Kidney (tissue), 14 donors: ENCODE data around the gene SIGLEC5. TPM values are rescaled to one million over a fixed set of nuclear protein-coding genes. Genes with fewer than 3 reads are reported as not detected.

Experiments used
- DNase-seq, 5 donors: peaks; one replicate each; pipeline ENCODE4 v3.0.0-alpha.2; 2013 to 2020
- FAIRE-seq: peaks from 2 replicates; lab custom pipeline; 2012; peaks lifted over from hg19 to GRCh38; lab: Jason Lieb, UNC
- H3K27ac ChIP-seq, 2 donors: one replicate each; pipeline ENCODE4 v1.7.0; 2013; ENCODE audit warnings: low read depth in 2 of 2, low read length in 2 of 2, inconsistent platforms in 1 of 2
- H3K27me3 ChIP-seq: one replicate; pipeline ENCODE4 v1.7.1; 2013; ENCODE audit warnings: low read length, inconsistent platforms; ENCODE audit not compliant: control insufficient read depth, insufficient read depth
- H3K36me3 ChIP-seq, 3 donors: one replicate each; pipeline versions ENCODE4 v1.7.0 to v1.7.1; 2013; ENCODE audit warnings: low read length in 3 of 3, control low read depth in 1 of 3, inconsistent platforms in 1 of 3; ENCODE audit not compliant: insufficient read depth in 3 of 3, control insufficient read depth in 2 of 3
- H3K4me1 ChIP-seq, 3 donors: one replicate each; pipeline versions ENCODE4 v1.7.0 to v1.7.1; 2013; ENCODE audit warnings: low read length in 3 of 3, inconsistent platforms in 1 of 3, low read depth in 1 of 3; ENCODE audit not compliant: control insufficient read depth in 2 of 3, insufficient read depth in 2 of 3
- H3K4me3 ChIP-seq, 3 donors: one replicate each; pipeline versions ENCODE4 v1.7.0 to v1.8.1; 2013; ENCODE audit warnings: low read length in 3 of 3, control low read depth in 1 of 3, inconsistent platforms in 1 of 3
- H3K9ac ChIP-seq, 3 donors: one replicate each; pipeline versions ENCODE4 v1.7.0 to v1.7.1; 2013; ENCODE audit warnings: low read length in 3 of 3, control low read depth in 1 of 3, inconsistent platforms in 1 of 3
- H3K9me3 ChIP-seq, 3 donors: one replicate each; pipeline versions ENCODE4 v1.7.0 to v1.7.1; 2013; ENCODE audit warnings: low read length in 3 of 3, control low read depth in 1 of 3, inconsistent platforms in 1 of 3; ENCODE audit not compliant: control insufficient read depth in 2 of 3, insufficient read depth in 1 of 3
- intact Hi-C: fragments of 100-400 bp; cut with DNase I; formaldehyde crosslinking; loops from one replicate; pipeline ENCODE4 v1.11.1; 2022
- polyA plus RNA-seq: library from polyadenylated mRNA; stranded (reverse); fragments of 350-450 nt; fragmentation: Illumina TruSeq; extraction: RNeasy Lipid Tissue Mini Kit (QIAGEN cat#74804); gene quantifications from one replicate; pipeline ENCODE4 v1.2.3, GENCODE V29; 2014; ENCODE audit warnings: low read depth, low replicate concordance; ENCODE audit not compliant: insufficient read depth
- total RNA-seq: library from RNA; stranded (reverse); fragmentation: NEBNext Ultra II Directional; extraction: Animal tissue kit (Norgen Biotek cat#: 25700); gene quantifications from one replicate; pipeline ENCODE4 v1.2.1, GENCODE V29; 2021
- TF ChIP-seq, protein P1 (sequence below): IDR thresholded peaks from 3 replicates; pipeline ENCODE4 v1.5.1; 2012; ENCODE audit warnings: mild to moderate bottlenecking, moderate library complexity, borderline replicate concordance; ENCODE audit not compliant: insufficient read depth; ENCODE audit errors: extremely low read depth
- donor health status: control.
- donor health status: control.
- donor health status: control.
- donor health status: control.
- donor health status: control.
- donor health status: DM: yes; HTN: yes; CAD: no.
- donor health status: Normal renal cell carcinoma (clear cell type).

SIGLEC5 gene
- total and polyA plus RNA-seq, 2 donors from 2014 or later: not detected

GRCh38 chr19:51586799-51587198 lies 43.4 kb downstream of the SIGLEC5 start:
- Histone ChIP-seq H3K9me3 (peaks cover 0 to 20% (median 11%) of the 10 kb centered on the region in 3 donors), H3K4me1 (no peaks in the 10 kb centered on the region), H3K9ac (no peak overlapping the region), H3K27ac (no peak overlapping the region), H3K27me3 (no peaks in the 10 kb centered on the region), H3K4me3 (no peak overlapping the region), H3K36me3 (peaks cover 13 to 31% (median 22%) of the 10 kb centered on the region in 3 donors)
- TF ChIP-seq, protein P1, sequence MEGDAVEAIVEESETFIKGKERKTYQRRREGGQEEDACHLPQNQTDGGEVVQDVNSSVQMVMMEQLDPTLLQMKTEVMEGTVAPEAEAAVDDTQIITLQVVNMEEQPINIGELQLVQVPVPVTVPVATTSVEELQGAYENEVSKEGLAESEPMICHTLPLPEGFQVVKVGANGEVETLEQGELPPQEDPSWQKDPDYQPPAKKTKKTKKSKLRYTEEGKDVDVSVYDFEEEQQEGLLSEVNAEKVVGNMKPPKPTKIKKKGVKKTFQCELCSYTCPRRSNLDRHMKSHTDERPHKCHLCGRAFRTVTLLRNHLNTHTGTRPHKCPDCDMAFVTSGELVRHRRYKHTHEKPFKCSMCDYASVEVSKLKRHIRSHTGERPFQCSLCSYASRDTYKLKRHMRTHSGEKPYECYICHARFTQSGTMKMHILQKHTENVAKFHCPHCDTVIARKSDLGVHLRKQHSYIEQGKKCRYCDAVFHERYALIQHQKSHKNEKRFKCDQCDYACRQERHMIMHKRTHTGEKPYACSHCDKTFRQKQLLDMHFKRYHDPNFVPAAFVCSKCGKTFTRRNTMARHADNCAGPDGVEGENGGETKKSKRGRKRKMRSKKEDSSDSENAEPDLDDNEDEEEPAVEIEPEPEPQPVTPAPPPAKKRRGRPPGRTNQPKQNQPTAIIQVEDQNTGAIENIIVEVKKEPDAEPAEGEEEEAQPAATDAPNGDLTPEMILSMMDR: no peak
- no peak for DNase-seq
- intact Hi-C loops: no loop called here
- no peak for FAIRE-seq

- H3K36me3 ChIP-seq: peaks cover 13 to 37% (median 28%) of the 10 kb centered on the region in 3 donors
- no peaks in the 10 kb centered on the region for H3K4me1 ChIP-seq
- no peak overlapping the region for H3K27ac ChIP-seq
- intact Hi-C loops: no loop called here
- FAIRE-seq: no peak
- H3K9ac ChIP-seq: no peak overlapping the region
- no peaks in the 10 kb centered on the region for H3K27me3 ChIP-seq
- DNase-seq: no peak
- no peak overlapping the region for H3K4me3 ChIP-seq
- peaks cover 0 to 20% (median 11%) of the 10 kb centered on the region in 3 donors for H3K9me3 ChIP-seq
- TF ChIP-seq, protein P1: no peak
Measured at GRCh38 chr19:51586103-51586728, 44.0 kb downstream of the SIGLEC5 start.

DNA sequence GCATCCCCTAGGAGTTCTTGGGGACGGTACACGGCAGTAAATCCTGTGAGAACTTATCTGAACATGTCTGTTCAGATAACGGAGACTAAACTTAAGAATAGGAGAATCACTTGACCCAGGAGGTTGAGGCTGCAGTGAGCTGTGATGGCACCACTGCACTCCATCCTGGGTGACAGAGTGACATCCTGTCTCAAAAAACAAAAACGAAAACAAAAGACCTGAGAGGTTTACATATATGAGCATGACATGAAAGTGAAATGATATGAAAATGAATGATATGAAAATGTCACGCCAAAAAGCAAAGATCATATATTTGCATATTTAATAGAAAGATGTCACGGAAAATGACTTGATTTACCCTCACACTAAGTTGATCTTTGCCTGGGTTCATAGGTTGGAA lies 53.4 kb downstream of the SIGLEC5 start:
- TF ChIP-seq, protein P1: no peak
- peaks cover 0 to 16% (median 14%) of the 10 kb centered on the region in 3 donors for H3K36me3 ChIP-seq
- no peak overlapping the region for H3K4me3 ChIP-seq
- DNase-seq: no peak
- H3K27me3 ChIP-seq: no peaks in the 10 kb centered on the region
- no peak for FAIRE-seq
- H3K4me1 ChIP-seq: peaks cover 0 to 6% (median 0%) of the 10 kb centered on the region in 3 donors
- H3K27ac ChIP-seq: no peak overlapping the region
- H3K9ac ChIP-seq: no peak overlapping the region
- no peaks in the 10 kb centered on the region for H3K9me3 ChIP-seq
- intact Hi-C loops: no loop called here
